NCI-H1694 (cell line): ENCODE data around the gene EIF4E.
"Not testable (repeated sequence)": the region's sequence is repeated elsewhere in the genome, so short reads cannot be mapped to it uniquely, and the experiment has no call there.

Experiments
- DNase-seq: peaks from one replicate; lab custom pipeline; 2025; lab: John Stamatoyannopoulos, UW

Gene EIF4E, protein sequence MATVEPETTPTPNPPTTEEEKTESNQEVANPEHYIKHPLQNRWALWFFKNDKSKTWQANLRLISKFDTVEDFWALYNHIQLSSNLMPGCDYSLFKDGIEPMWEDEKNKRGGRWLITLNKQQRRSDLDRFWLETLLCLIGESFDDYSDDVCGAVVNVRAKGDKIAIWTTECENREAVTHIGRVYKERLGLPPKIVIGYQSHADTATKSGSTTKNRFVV

GRCh38 chr4:98928505-98929340 lies at the start of gene EIF4E:
EIF4E (minus strand) TSS chr4:98929133; CDS start chr4:98929112, 21 bp downstream.
- DNase-seq = peak; percentile 95

GRCh38 chr4:98977557-98977956 lies 48.6 kb upstream of the EIF4E start:
- DNase-seq = no peak

GRCh38 chr4:98976716-98977115 lies 47.8 kb upstream of the EIF4E start:
- no peak for DNase-seq

DNA sequence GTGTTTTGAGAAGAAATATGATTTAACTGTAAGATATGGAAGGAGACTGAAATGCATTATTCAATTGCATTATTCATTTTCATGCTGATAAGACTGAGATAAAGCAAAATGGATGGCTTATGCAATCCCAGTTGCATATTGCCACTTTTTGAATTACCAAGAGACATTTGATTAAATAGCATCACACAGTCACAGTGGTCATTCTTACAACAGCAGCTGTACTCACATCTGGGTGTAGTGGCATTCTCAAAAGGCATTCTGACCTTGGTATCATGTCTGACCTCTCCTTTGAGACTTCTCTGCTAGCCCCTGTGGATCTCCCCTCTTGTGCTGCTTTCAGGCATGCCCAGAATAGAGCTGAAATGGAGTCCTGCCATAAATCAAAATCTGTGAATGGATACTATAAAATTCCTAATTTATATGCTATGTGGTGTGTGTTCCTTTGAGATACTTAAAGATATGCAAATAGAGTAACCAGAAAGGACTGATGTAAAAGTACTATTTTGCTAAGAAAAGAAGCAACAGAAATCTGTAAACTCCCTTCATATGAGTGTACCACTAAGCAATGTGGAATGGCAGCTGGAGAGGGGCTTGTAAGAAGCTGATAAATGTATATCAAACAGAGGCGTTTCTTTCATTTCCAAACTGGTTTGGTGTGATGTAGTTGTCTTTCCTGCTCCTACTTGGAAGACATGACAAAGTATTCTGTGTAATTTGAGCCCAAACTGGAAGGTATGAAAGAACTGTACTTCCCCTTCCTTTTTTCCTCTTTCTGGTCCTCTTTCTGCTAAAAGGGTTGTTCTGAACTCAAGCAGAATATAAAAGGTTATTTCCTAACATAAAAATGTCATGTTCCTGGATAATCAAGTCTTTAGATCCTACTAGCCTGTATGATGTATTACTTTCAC lies 41.2 kb upstream of the EIF4E start:
- no peak for DNase-seq

- DNase-seq = no peak
These were observed 38.9 kb upstream of the EIF4E start for GRCh38 chr4:98967786-98968329.

GRCh38 chr4:98966926-98967325 lies 38.0 kb upstream of the EIF4E start:
- DNase-seq = no peak

DNA sequence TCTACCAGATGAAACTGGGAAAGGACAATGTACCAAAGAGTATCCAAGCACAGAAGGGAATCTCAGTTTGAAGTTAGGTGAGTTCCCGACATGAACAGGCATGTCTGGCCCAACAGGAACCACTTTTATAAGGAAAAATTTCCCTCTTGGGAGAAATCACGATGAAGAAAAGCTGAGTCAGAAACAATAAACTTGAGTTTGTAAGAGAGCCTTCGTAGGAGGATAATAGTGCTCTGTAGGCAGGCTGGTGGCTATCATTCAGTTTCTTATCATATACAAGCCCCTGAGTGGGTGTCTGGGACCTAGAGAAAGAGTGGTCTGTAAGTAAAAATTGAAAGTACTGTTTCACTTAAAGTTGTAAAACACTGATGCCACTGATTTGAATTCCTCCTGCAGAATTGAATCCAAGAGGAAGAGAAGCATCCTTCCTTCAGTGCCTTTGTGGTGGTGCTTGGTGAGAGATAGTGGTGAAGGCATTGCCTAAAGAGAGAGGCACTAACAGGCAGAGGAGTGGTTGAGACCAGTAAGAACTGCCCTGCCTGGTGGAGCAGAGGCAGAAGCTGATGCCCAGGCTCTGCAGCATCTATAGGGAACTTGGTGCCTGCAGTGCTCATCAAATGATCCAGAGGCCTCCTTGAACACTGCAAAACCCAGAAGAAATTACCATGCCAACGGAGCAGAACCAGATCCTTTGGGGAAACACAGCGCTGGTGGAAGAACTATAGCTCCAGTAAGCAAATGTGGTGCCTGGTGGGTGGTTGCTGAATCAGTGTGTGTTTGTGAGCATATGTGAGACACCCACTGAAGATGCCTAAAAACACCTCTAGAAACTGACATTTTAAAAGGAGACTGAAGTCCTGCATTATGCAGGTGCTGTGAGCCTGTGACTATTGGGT lies 34.9 kb upstream of the EIF4E start:
- DNase-seq = no peak

DNA sequence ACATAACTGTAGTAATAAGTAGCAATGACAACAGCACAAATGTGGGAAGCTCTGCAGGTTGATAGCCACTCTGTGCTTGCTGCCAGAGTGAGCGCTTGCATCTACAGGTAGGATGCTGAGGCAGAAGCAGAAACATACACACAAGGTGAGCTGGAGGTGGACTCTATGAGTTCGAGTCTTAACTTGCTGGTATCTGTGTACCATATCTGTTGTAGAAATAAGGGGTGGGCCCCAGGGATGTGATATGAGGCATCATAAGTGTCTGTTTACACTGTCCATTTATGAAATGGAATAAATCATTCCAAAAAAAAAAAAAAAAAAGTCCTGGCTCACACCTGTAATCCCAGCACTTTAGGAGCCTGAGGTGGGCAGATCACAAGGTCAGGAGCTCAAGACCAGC lies 32.8 kb upstream of the EIF4E start:
- no peak for DNase-seq

DNA sequence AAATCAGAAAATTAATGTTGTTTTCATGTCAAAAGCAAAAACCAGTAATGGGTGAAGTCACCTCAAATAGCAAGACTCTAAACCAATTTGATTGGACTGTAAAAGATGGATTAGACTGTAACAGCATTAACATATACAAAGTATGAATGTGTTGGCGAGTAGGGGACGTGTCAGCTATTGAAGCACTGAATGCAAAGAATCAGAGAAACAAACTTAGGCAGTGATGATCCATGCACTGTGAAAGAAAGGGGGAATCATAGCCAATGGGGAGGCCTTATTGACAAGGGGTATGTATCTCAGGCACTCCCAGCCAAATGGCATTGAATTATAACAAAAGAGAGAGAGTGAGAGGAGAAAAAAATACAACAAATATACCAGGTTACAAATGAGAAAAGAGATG lies 30.5 kb upstream of the EIF4E start:
- DNase-seq = no peak

- no peak for DNase-seq
These were observed 29.1 kb upstream of the EIF4E start for GRCh38 chr4:98958065-98958464.

GRCh38 chr4:98955229-98955628 lies 26.3 kb upstream of the EIF4E start:
- DNase-seq = no peak

DNA sequence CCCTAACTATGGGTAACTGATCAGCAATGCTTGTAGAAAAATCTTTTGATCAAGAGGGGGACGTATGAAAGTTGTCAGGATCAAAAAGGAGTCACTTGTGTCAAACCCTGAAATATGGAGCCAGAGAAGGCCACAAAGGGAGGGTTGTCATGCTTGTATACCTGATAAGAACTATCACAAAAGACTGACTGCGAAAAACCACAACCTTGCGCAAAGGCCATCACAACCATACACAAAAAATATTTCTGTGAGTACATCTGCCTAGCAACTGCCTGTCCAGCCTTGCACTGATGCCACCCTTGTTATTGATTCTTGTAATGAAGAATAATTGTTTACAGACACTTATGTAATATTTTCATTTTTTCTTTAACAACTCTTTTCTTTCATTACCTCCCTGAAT lies 22.8 kb upstream of the EIF4E start:
- DNase-seq = no peak

DNA sequence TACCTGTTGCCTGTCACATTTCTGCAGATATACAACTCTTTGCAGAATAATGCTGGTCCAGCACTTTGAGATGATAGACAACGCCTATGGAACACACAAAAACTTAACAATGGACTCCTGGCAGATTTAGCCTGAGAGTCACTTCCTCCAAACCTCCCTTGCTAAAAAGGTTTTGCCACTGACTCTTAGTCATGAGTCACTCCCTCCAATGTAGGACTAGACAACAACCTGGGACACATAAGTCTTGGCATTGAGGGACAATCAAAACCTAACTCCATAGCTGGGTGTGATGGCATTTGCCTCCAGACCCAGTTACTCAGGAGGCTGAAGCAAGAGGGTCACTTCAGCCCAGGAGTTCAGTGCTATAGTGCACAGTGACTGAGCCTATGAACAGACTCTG lies 22.0 kb upstream of the EIF4E start:
- no peak for DNase-seq

DNA sequence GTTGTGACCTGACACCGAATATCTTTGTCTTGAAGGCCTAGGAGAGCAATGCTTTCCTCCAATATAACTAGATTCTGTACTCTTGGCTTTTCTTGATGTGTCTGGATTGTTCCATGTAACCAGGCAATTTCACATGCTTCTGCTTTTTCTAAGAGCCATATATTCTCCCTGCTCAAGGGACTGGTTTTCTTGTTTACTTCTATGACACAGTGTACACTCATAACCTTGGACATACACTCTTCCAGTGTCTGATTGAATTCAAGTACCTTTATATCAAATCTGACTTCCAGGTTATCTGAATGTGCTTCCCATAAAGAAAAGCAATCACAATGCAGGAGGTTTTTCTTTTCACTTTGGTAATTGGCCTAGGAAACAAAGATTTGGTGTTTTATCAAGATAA lies 17.4 kb upstream of the EIF4E start:
- no peak for DNase-seq

DNA sequence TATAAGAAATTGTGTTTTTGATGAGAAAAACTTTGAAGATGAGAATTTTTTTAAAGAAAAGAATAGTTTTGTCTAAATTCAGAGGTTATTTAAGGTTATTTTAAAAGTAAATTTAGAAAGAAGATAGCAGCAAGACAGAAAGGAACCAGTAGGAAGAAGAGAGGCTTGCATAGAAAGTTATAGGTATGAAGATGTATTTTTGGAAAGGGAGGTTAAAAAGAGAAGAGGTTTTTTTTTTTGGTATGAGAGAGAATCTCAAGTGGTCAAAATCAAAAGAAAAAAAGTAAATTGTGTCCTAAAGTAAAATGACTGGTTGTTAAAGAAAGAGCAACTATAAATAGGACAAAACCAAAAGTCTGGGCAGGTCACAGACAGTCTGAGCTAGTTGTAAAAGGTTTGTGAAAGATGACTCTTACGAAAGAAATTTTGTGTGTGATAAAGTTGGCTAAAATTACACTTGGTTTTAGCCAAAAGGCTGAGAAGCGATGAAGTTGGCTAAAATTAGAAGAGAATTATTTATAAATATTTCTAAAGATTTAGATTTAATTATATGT lies 16.4 kb upstream of the EIF4E start:
- no peak for DNase-seq

DNA sequence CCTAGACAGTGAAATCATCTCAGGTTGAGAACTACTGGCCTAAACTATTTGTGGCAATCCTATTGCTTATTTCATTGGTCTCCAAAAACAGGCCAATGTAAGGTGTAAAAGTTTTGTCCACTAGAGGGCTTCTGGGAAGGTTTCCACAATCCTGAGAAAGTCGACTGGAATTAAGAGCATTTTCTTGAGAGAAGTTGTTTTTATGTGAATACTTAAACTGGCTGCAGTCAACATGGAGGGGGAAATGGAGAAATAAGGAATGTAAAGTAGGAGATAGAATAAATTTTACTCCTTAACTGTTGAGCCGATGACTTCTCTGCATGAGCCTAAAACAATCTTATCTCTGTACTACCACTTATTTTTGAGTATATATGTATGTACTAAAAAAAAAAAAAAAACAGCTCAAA lies 11.0 kb upstream of the EIF4E start:
- peak; percentile 4 for DNase-seq

DNA sequence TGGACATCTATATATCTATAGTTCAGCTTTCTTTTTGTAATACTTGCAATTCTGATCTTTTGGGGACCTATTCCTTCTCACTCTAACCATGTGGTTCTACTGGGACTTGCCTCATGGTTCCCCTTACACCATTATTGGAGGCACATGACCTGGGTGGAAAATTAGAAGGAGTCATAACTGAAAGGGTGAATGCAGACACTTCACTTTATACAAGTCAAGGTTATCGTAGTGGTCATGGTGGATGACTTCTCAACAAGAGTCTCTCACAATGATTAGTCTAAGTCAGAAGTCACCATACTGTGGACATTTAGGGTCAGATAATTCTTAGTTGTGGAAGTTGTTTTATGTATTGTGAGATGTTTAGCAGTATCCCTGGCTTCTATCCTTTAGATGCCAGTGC lies 10.5 kb upstream of the EIF4E start:
- DNase-seq = no peak

DNA sequence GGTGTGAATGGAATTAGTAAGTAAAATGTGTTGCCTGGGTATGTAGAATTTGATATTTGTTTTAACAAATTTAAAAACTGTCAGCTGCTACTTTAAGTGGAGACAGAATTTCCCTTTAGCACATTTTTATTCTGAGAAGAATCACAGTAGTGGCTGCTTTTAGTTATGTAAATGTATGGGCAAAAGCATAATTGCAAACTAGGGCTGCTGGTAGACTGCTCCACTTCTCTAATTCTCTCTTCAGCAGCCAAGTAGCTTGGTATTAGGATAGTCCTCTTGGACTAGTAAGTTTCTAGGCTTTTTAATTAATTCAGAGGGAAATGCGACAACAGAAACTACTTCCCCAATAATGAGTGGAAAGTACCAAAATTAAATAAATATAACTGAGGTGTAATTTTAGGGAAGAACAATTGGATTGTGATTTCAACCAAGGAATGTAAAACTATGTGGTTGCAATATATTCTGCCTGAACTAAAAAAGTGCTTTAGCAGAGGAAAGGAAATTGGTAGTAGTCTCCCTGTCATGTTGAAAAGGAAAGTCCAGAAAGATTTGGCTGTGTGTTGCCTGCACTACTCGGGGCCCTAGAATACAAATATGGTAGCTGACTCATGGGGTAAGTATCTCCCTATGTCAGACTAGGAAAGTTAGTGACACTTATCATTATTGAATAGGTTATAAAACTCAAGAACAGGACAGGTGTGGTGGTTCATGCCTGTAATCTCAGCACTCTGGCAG lies 9.2 kb upstream of the EIF4E start:
- no peak for DNase-seq

GRCh38 chr4:98935633-98936032 lies 6.7 kb upstream of the EIF4E start:
- no peak for DNase-seq

DNA sequence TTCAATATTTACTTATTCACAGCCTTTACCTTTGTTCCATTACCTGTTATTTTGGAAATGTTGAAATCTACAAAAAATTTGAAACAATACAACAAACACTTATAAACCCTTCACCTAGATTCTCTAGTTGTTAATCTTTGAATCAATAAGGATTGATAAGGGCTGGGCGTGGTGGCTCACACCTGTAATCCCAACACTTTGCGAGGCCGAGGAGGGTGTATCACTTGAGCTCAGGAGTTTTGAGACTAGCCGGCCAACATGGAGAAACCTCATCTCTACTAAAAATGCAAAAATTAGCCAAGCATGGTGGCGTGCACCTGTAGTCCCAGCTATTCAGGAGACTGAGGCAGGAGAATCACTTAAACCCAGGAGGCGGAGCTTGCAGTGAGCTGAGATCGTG lies 5.9 kb upstream of the EIF4E start:
- not testable (repeated sequence) for DNase-seq
